Subcutaneous adipose tissue (tissue), 4 donors: Measurements from ENCODE around the gene SLC8A1. TPM values are rescaled to one million over a fixed set of nuclear protein-coding genes. Genes with fewer than 3 reads are reported as not detected.

ENCODE experiments used
- total RNA-seq, 4 donors: library from RNA; depleted of rRNA; stranded (reverse); fragments of >200 nt; gene quantifications; one replicate each; pipeline ENCODE4 v1.1.0, GENCODE V29; 2016
- TF ChIP-seq, protein P1 (sequence below): fragments of 450-650 bp; IDR thresholded peaks from one replicate; pipeline ENCODE4 v1.5.1; 2016; ENCODE audit warnings: low read depth, mild to moderate bottlenecking, control low read depth, antibody characterized with exemption, moderate library complexity

The SLC8A1 gene
- total RNA-seq, 4 donors from 2014 or later, result 7.5 to 32.5 (median 12.9) TPM

DNA sequence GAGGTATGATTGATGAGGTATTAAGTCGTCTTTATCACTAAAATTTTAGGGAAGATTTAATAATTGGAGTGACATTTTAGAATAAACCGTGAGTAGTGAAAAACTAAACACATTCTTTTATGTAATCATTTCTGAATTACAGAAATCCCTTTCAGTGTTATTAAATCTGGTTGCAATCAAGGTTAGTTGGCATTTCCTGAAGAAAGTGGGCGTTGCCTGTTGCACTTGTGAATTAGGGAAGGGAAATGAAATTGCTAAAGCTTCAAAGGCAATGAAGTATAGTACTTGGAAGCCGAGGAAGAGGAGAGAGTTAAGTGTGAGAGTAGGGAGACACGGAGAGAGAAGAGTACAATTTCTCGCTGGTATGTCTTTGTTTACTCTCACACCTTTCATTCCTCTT is 274.5 kb downstream of the SLC8A1 start:
- TF ChIP-seq, protein P1, sequence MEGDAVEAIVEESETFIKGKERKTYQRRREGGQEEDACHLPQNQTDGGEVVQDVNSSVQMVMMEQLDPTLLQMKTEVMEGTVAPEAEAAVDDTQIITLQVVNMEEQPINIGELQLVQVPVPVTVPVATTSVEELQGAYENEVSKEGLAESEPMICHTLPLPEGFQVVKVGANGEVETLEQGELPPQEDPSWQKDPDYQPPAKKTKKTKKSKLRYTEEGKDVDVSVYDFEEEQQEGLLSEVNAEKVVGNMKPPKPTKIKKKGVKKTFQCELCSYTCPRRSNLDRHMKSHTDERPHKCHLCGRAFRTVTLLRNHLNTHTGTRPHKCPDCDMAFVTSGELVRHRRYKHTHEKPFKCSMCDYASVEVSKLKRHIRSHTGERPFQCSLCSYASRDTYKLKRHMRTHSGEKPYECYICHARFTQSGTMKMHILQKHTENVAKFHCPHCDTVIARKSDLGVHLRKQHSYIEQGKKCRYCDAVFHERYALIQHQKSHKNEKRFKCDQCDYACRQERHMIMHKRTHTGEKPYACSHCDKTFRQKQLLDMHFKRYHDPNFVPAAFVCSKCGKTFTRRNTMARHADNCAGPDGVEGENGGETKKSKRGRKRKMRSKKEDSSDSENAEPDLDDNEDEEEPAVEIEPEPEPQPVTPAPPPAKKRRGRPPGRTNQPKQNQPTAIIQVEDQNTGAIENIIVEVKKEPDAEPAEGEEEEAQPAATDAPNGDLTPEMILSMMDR, result no peak

DNA sequence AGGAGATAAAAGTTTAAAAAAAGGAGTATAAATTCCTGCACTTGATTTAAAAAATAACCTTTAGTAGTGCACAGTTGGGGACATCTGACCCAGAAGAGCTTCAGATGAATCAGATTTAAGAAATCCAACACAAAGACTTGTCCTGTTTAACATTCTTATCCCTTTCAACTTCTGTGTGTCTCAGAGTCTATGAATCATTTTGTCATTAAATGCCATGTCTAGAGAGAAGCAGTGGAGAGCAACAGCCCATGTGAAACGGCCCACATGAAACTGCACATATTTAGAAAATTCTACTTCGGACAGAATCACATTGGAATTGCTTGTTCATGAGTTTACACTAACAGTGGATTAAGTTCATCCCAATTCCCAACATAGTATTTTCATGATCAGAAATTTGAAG is 278.6 kb downstream of the SLC8A1 start:
- TF ChIP-seq, protein P1, result no peak

DNA sequence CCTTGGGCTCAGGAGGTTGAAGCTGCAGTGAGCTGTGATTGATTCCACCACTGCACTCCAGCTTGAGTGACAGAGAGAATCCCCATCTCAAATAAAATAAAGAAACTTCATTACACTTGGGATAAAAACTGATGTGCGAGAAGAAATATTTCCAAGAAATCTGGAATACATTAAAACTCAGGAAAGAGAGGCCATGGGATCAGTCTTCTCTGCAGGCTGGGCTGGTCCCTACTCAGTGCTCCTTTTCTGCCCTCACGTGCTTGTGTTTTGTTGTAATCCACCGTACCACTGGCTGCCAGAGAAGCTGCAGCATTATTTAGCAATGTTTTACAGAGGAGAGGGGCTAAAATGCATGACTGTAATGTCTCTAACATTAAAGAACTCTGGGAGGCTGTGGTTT is 282.0 kb downstream of the SLC8A1 start:
- TF ChIP-seq, protein P1, result no peak

DNA sequence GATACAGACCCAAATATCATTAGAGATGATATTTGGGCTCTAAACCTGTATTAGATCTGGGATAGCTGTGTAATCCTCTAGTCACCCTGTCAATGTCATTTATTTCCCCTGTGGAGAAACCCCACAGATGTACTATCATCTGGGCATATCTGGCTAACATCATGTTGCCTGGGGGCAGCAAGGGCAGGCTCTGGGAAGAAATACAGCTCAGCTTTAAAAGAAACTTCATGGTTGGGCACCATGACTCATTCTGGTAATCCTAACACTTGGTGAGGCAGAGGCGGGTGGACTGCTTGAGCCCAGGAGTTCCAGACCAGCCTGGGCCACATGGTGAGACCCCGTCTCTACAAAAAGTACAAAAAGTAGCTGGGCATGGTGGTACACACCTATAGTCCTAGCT is 282.5 kb downstream of the SLC8A1 start:
- TF ChIP-seq, protein P1, result no peak

DNA sequence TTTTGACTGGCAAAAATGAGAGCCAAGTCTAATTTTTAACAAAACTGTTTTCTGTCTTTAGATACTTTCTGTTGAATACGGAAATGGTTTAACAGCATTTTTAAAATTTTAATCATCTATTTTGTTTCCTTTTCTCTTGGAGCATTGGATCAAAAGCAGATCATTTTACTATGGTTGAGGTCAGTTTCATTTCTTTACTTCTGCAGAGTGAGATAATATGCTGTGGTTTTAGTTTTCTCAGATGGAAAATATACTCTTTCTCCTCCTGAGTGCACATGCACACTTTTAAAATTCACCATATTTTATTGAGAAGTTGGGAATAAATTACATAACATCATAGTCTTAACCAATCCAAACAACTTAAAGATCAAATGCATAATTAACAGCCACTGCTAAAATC is 283.3 kb downstream of the SLC8A1 start:
- TF ChIP-seq, protein P1, result no peak

DNA sequence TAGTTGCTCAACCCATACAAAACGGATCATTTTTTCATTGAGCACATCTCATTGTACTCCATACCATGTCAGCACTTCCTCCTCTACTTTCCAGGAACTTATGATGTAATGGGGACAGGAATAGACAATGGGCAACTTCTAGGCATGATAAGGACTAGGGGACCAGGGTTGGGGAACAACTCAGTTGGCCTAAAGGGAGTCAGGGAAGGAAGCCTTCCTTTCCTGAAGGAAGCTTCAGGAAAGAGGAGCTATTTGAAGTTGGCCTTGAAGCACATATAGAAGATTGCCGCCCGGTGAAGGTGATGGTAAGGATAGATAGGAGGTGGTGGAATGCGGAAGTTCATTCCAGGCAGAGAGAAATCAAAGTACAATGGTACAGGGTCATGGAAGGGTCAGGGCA is 283.9 kb downstream of the SLC8A1 start:
- TF ChIP-seq, protein P1, result no peak

DNA sequence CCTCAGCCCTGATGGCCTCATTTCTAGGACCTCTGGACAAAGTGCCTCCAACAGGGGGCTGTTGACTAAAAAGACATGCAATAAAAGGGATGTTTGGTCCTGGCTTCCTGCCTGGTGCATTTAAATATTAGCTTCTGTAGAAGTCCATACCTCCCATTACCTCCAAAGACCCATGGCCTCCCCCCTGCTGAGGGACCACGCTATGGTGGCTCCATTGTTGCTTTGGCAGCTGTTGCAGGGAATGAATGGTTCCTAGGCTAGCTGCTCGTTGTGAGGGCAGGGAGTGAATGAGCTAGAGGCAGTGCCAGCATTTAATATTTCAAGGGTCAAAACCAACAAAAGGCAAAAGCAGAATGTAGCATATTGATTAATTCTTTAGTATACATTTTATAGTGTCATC is 285.9 kb downstream of the SLC8A1 start:
- TF ChIP-seq, protein P1, result no peak

DNA sequence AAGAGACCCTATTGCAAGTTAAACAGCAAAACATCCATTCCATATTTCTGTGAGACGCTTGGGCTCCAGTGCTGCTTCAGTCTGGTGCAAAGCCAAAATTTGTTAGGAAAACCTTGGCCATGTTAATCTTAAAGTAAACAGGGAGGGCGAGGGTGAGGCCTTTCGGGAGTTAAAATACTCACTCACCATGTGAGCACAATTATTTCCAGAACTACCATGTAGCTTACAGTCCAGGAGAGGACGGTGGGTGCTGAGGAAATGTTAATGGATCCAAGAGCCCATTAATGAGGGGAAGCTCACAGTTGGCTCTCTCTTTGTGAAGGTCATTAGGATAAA is 286.4 kb downstream of the SLC8A1 start:
- TF ChIP-seq, protein P1, result no peak
